ENCODE data around the gene RPS6KA1.

RPS6KA1 gene

DNA sequence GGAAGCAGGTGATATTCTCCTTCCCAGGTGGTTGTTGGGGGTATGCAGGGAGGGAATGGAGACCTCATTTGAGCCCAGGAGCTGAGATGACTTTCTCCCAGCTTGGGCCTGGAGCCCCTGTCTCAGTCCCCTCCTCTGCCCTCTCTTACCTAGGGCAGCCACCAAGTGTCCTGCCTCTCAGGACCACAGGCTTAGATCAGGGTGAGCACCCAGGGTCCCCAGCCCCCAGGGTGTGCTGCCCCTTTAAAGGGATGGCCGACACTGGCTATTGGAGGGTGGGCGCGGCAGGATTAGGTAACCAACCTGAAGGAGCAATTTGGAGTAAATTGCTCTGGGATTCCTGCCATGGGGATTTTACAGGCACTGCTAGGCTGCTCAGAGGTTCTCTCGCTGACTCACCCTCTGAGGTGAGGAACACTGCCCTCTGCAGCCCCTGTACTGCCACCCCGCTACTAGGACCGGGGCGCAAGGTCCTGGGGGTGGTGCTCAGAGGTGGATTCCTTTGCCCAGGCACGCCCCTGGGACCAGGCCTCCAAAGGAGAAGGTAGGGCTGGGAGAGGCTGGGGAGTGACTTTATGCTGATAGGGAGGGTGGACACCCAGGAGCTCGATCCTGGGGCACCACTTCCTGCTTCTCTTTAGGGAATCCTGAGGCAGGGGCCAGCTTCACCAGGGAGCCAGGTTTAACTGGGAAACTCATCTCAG is 1.5 kb downstream of the RPS6KA1 start:
- peak; percentile 36 for DNase-seq

DNA sequence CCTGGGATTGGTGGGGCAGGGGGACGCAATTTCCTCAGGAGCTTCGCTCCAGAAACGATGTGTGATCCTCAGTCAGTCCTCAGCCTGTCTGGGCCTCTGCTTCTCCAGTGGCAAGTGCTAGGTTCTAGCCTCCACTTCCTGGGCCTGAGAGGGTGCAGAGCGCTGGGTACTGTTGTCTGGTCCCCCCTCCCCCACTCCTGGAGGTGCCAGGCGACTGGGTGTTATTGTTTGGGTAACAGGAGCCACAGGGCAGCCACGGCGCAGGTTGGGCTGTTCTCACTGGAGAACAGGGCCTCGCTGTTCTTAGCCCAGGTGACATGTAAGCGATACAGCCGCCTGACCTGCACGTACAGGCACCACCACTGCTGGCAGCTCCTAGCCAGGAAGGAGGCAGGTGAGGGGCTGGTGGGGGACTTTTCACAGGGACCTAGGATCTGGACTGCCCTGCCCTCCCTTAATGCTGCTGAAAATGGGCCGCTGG is 2.1 kb downstream of the RPS6KA1 start:
- DNase-seq: no peak

DNA sequence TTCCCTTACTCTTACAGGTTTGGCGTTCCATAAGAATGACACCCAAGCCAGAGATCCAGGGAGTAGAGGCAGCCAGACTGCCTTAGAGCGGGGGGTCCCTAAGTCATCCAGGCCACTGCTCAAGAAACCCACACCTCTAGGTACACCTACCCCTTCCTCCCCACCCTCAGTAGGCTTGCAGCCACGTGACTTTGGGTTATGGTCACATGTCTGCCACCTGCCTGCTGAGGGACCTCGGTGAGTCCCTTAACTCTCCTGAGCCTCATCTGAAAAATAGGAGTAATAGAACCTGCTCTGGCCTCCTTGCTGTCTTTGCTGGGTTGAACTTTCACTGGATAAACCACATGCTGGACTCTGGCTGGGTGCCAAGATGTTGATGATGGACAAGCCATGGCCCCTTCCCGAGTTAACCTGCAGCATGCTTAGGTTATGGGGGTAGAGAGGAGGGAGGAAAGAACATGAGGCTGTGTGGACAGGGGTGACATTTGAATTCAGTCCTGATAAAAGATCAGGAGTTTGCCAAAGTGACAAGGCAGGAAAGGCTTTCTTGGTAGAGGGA is 4.5 kb downstream of the RPS6KA1 start:
- DNase-seq: no peak

DNA sequence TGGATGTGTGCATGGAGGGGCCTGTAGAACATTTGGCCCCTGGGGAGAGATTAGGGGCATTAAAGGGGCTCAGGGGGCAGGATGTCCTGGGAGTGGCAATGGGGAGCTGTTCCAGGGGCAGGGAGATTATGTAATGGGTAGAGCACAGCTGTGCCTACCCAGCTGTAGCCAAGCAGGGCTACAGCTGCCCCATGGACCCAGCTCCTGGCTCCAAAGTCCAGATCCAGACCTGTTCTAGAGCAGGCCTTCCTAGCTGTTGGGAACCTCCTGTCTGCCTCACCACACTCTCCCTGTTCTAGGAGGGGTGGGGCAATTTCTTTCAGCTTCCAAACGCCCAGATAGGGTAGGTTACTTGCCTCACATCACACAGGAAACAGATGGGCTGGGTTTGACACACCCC is 5.6 kb downstream of the RPS6KA1 start:
- no peak for DNase-seq

DNA sequence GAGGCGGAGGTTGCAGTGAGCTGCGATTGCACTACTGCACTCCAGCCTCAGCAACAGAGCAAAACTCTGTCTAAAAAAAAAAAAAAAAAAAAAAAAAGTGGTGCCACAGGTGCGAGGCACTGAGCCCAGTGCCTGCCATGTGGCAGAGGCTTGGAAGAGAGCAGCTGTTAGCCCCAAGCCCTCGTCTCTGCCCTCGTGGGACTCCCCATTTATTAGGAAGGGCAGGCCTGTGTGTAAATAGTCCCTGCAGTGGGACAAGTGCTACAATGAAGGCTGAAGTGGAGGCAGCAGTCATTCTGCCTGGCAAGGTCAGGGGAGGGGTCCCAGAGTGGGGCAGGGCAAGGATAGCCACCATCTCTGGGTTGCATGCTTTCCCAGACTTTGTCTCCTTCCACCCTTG is 6.5 kb downstream of the RPS6KA1 start:
- DNase-seq: no peak

DNA sequence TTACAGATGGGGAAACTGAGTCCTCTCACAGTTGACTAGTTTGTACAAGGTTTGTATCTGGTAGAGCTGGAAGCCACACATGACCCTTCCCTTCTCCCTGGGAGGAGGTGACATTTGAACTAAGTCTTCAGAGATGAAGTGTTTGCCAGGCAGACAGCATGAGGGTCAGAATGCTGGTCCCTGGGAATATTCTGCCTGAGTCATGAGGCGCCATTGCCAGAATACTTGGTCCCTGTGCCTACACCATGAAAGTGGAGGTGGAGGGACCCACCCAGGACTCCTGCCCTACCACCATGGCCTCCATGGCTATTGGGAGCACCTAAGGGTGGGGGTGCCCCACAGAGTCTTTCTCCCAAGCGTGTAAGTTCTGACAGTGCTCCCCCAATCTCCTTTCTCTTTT is 7.0 kb downstream of the RPS6KA1 start:
- no peak for DNase-seq

DNA sequence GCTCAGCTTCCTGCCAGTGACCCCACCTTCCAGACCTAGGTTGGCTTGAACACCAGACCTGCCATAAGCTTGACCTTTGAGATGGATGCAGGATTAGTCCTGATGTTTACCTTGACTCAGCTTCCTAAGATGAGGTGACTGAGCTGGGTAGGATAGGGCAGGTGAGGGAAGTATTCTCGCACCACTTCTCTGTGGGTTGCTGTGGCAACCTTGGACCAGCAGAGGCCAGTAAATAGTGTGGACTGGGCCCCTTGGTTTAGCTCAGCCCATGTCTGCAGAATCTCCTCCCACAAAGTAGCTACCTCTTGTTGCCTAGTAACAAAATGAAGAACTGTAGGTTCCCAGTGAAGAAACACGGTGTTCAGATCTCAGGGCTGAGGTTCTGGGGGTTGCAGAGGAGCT is 8.4 kb downstream of the RPS6KA1 start:
- no peak for DNase-seq

DNA sequence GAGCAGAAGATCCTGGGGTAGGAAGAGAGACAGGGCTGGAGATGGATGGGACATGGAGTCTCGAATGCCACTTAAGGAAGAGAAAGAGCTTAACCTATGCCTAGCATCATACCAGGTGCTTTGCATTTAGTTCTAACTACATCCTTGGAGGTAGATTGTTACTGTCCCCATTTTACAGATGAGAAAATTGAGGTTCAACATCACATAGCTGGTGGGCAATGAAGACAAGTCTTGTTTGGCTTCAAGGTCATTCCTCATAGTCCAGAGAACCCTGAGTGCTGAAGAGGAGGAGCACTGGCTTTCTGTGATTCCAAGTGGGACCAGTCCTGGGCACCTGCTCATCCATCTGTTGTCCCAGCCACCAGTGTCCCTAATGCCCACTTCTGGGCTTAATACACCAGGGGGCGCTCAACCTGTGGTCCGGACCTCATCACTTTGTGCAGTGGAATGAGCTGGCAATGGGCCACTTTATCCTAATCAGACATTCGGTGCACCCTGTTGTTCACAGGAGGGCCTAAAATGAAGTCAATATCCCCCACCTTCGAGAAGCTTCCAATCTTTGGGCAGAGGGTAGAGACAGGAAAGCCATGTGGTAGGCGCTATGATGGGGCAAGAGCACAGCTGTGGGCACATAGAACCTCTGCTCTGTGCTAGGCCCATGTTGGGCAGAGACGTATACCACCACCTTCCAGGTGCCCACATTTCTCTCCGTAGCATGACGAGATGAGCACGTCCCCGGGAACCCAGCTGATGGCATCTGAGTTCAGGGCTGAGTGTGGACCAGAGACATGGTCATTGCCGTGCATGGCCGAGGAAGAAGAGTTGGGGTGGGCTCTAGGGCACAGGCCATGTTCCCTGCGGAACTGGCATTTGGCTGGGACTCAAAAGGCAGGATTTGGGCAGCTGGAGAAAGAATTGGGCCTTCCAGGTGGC is 9.2 kb downstream of the RPS6KA1 start:
- DNase-seq: no peak

DNA sequence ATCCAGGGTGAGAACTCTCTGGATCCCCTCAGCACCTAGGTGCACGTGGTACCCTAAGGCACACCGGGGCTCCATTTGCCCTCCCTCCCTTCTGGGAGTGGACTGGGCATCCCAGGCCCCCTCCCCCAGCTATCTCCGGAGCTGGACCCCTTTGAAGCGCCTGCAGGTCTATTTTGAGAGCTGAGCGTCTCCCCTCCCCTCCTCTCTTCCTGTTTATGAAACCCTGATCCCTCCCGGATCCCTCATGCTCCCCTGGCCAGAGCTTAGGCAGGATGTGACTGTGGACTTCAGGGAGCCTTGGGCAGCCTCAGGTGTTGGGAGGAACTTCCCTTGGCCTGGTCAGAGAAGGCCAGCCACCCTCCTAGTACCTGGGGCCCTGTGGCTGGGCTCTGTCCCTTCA is 10.2 kb downstream of the RPS6KA1 start:
- no peak for DNase-seq

DNA sequence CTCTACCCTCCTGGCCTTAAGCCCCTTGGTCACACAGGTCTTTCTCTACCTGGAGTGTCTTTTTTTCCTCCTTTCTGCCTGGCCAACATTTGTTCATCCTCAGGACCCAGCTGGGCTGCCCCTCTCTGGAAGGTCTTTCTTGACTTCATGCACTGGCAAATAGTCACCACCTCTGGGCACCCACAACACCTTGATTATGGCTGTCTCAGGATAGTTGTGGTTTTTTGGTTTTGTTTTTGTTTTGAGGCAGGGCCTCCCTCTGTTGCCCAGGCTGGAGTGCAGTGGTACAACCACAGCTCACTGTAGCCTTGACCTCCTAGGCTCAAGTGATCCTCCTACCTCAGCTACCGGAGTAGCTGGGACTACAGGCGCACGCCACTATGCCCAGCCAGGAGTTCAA is 10.8 kb downstream of the RPS6KA1 start:
- no peak for DNase-seq

DNA sequence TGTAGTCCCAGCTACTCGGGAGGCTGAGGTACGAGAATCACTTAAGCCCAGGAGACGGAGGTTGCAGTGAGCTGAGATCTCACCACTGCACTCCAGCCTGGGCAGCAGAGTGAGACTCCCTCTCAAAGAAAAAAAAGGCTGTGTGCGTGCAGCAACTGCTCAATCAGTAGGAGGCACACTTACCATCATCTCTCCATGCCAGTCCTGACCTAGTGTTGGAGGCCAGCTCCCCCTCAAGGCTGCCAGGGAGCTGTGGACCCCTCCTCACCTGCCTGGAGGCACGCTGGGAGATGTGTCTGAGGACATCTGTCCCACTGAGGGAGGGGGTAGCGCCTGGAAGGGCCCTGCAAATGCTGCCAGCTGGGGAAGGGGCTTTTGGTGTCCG is 11.9 kb downstream of the RPS6KA1 start:
- no peak for DNase-seq

DNA sequence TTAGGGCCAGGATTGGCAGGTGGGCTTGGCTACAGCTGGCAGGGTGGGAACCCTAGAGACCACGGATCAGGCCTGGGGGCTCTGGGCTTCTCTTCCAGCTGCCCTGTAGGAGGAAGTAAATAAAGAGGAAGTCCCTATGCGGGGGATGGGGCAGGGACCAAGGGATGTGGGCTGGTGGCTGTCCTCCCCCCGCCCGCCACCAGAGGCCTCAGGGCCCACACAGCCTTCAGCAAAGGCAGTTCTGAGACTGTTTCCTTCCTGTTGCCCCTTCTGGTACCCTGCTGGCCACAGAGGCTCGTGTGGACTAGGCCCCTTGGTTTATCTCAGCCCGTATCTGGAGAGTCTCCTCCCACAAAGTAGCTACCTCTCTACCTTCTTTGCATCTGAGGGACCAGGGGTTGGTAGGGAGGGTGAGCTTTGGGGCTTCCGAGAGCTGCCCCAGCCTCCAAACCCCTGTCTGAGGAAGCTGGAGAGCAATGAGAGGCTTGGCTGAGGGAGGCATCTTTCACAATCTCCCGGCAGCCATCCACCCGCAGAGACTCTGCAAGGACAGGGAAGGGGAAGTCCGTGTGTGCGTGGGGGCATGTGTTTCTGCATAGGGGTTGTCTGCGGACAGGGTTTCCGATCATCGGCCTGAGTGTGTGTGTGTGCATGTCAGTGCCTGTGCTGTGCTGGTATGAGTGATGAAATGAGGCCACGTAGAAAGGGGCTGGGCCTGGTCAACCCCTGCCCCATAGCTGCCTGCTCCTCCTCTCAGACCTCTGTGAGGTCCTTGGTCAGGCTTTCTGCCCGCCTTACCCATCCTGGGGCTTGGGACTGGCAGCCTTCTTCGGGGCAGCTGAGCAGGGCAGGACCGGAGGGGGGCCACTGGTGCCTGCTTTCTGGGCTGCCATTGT is 12.5 kb downstream of the RPS6KA1 start:
- peak; percentile 39 for DNase-seq

DNA sequence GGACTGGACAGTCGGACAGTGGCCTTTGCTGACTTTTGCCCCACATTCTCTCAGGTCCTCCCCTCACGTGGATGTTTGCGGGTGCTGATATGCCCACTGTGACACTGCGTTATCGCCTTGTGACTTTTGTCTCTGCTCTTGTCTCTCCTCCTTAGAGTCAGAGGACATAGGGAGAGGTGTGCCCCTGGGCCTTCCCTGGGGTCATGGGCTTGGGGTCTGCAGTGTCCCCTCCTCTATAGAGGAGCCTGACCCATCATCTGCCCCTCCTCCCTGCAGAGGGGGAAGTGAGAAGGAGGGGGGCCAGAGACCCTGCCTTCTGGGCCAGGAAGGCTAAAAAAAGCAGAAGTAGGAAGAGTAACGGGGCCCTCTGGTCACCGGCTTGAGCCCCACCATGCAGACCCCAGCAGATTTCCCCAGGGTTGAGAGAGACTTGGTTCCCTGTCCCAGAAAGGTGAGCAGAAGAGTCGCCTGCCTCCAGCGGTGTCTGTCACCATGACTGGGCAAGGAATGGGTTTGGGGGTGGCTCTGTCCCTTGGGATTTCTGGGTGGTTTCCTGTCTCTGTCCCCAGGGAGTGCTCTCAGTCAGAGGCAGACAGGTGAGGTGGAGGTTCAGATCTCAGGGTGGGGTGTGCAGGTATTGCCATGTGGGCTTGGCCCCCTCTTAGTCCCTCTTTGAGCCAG is 13.3 kb downstream of the RPS6KA1 start:
- no peak for DNase-seq

DNA sequence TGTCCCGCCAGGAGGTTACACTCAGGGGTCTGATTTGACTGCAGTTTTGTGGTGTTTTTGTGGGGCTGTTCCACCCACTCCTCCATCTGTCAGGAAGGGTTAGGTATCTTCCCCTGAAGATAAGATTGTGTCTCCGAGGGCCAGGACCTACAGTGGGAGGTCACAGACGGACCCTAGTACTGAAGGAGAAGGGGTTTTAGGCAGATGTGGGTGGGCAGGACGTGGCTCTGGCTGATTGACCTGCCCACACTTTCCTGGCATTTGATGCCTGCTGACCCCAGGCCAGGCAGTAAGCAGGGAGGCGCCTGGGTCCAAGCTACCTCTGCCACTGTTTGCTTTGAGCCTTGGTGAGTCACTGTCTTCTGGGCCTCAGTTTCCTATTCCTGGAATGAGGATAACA is 13.9 kb downstream of the RPS6KA1 start:
- no peak for DNase-seq

DNA sequence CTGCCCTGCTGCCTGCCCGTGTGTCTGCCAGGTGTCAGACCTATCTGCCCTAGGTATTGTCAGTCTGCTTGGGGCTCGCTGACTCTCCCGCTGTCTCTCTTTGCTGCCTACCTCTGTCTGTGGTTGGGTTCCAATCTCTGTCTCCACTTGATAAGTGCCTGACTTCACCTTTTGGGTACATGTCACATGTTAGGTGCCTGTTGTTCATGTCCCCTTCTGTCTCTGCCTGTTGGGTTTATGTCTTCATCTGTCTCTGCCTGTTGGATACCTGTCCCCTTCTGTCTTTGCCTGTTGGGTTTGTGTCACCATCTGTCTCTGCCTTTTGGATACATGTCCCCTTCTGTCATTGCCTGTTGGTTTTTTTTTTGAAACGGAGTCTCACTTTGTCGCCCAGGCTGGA is 14.6 kb downstream of the RPS6KA1 start:
- no peak for DNase-seq

DNA sequence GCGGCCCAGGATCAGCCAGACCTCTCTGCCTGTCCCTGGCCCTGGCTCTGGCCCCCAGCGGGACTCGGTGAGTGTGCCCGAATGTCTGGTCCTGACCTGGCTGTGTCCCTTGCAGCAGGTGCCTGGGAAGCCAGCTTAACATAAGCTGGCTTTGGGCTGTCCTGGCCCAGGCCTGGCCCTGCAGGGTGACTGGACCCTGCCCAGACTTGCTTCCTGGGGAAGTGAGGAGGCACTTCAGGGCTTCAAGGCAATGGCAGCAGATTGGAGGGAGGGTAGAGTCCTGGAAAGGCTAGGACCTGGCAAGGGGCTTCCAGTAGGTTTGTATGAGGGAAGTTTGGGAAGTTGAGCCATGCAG is 16.4 kb downstream of the RPS6KA1 start:
- DNase-seq: no peak

DNA sequence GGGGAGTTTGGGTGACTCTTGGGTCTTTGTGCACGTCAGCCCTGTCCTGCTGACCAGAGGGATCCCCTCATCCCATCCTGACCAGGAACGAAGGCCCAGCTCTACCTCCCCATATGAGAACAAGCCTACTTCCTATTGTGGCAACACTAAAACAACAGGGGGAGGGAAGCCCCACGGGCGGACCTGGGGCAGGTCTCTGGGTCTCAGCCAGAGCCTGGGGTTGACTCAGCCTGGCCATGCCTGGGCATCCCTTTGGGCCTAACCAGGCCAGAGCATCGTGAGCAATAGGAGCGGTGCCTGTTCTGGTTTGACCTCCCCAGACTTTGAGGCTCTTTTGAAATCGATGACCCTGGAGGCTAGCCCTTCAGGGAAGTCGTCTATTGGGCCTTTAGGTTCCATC is 16.8 kb downstream of the RPS6KA1 start:
- no peak for DNase-seq

DNA sequence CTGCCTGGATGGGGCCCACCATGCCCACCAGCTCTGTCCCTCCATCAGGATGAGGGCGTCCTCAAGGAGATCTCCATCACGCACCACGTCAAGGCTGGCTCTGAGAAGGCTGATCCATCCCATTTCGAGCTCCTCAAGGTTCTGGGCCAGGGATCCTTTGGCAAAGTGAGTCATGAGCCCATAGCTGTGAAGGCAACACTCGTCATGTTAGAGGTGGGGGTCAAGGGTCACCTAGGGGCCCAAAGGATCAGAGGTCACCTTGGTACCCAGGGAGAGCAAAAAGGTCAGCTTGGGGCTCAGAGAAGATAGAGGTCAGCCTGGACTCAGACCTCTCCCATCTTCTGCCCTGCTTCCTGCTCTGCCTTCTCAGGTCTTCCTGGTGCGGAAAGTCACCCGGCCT is 17.3 kb downstream of the RPS6KA1 start:
- no peak for DNase-seq

DNA sequence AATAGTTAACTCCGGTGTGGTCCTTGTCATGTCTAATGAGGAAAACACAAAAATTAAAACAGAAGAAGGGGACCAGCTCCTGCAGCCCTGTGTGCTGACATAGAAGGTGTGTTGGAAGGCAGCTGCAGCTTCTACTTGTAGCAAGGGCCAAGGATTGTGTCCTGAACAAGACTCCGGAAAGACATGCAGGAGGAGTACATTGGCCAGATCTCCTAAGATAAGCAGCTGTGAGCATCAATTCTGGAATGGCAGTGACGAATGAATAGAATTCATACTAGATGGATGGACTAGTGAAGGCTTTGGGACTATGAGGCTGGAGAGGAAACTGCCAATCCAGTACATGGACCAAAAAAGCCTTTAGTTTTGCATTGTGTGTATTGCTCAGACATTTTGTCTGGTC is 19.3 kb downstream of the RPS6KA1 start:
- DNase-seq: no peak

DNA sequence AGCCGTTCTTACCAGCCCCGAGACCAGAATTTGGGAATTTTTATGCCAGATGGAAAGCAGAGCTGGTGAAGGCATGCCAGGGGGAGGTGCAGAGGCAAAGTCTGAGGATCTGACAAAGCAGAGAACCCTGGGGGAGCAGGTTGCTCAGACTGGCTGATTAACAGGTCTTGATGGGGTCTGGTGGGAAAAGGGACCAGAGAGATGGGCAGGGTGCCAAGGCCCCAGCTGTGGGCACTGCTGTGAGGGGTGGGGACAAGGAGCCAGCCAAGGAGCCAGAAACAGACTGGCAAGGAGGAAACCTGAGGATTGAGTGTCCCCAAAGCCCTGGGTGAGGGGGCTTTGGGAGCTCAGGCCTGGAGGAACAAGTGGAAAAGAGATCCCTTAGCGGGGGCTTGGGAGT is 21.4 kb downstream of the RPS6KA1 start:
- DNase-seq: no peak

DNA sequence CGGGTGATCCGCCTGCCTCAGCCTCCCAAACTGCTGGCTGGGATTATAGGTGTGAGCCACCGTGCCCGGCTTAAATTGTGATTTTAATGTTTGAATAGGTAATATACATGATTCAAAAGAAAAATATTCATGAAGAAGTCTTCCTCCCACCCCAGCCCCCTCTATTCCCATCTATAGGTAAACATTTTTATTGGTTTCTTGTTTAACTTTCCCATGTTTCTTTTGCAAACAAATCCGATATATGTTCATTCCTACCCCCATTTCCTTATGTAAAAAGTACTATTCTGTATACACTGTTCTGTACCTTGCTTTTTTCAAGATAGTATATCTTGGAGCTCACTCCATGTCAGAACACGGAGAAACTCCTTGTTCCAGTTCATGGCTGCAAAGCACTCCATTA is 23.2 kb downstream of the RPS6KA1 start:
- DNase-seq: no peak

All from right kidney (tissue), 1 donor.